B cell (primary cell): Measurements from ENCODE around the gene MTFR2. TPM values are rescaled to one million over a fixed set of nuclear protein-coding genes. Genes with fewer than 3 reads are reported as not detected.

Source experiments
- ATAC-seq: fragments of 200-7000 bp; cut with Tn5 transposase; one replicate; pipeline ENCODE4 v1.10.0; 2021; ENCODE audit warnings: low read depth, mild to moderate bottlenecking, moderate number of reproducible peaks, moderate library complexity
- CTCF ChIA-PET: fragments of 350-600 bp; sonication (Branson Sonifier 250); formaldehyde crosslinking; loops from one replicate; lab custom pipeline; 2021; ENCODE audit warnings: antibody characterized with exemption, inconsistent platforms; lab: Charles Lee
- POLR2A ChIA-PET: fragments of 350-600 bp; sonication (Branson Sonifier 250); formaldehyde crosslinking; loops from one replicate; lab custom pipeline; 2021; ENCODE audit warnings: antibody characterized with exemption; lab: Charles Lee
- DNase-seq: peaks from one replicate; pipeline ENCODE4 v3.0.0; 2013
- H2AFZ ChIP-seq: 2 replicates; pipeline ENCODE4 v1.6.1; 2012; ENCODE audit warnings: mild to moderate bottlenecking, low read depth, low read length; ENCODE audit not compliant: insufficient read depth, poor library complexity, severe bottlenecking
- H3K27ac ChIP-seq, 2 donors: 1 replicate in 1 of 2; 2 replicates in 1 of 2; pipeline ENCODE4 v1.5.1; 2012 to 2013; ENCODE audit warnings: low read length in 2 of 2, mild to moderate bottlenecking in 2 of 2, moderate library complexity in 1 of 2
- H3K27me3 ChIP-seq, 4 experiments: fragments of 200-600 bp in 1 of 4; sonication (generic) in 1 of 4; replicated peaks in 1 of 4; 1 replicate in 2 of 4; 2 replicates in 2 of 4; pipeline versions ENCODE4 v1.6.1 to v1.7.0; 2013 to 2016; ENCODE audit warnings: low read length in 3 of 4, mild to moderate bottlenecking in 2 of 4, mixed read lengths in 1 of 4, moderate library complexity in 1 of 4; ENCODE audit not compliant: insufficient read depth in 4 of 4, control insufficient read depth in 3 of 4; ENCODE audit errors: control extremely low read depth in 1 of 4
- H3K36me3 ChIP-seq, 2 experiments: replicated peaks in 1 of 2; 1 replicate in 1 of 2; 2 replicates in 1 of 2; pipeline versions ENCODE4 v1.6.1 to v1.7.1; 2013; ENCODE audit warnings: low read length in 1 of 2; ENCODE audit not compliant: insufficient read depth in 2 of 2, control insufficient read depth in 1 of 2; ENCODE audit errors: control extremely low read depth in 1 of 2, extremely low read depth in 1 of 2
- H3K4me1 ChIP-seq, 2 donors: fragments of 200-600 bp in 1 of 2; sonication (generic) in 1 of 2; 1 replicate in 1 of 2; 2 replicates in 1 of 2; pipeline versions ENCODE4 v1.5.1 to v1.6.1; 2013 to 2017; ENCODE audit warnings: low read length in 2 of 2; ENCODE audit not compliant: control insufficient read depth in 2 of 2, insufficient read depth in 2 of 2
- H3K4me2 ChIP-seq: replicated peaks from 2 replicates; pipeline ENCODE3; 2012; ENCODE audit warnings: mild to moderate bottlenecking, low read depth, low read length; ENCODE audit not compliant: poor library complexity, severe bottlenecking
- H3K4me3 ChIP-seq, 5 experiments: fragments of 200-600 bp in 1 of 5; sonication (generic) in 1 of 5; 1 replicate in 3 of 5; 2 replicates in 2 of 5; pipeline versions ENCODE4 v1.5.1 to v1.7.0; 2011 to 2016; ENCODE audit warnings: low read length in 4 of 5, mild to moderate bottlenecking in 4 of 5, low read depth in 2 of 5, control low read depth in 1 of 5, moderate library complexity in 1 of 5; ENCODE audit not compliant: insufficient read depth in 1 of 5; ENCODE audit errors: control extremely low read depth in 1 of 5, extremely low read depth in 1 of 5
- H3K79me2 ChIP-seq: fragments of 200-600 bp; sonication (generic); one replicate; pipeline ENCODE4 v1.6.0; 2016; ENCODE audit warnings: low read length; ENCODE audit not compliant: control insufficient read depth, insufficient read depth
- H3K9ac ChIP-seq: fragments of 200-600 bp; sonication (generic); 2 replicates; pipeline ENCODE4 v1.6.1; 2017; ENCODE audit warnings: mild to moderate bottlenecking, low read length, moderate library complexity
- H3K9me3 ChIP-seq, 3 donors: one replicate each; pipeline versions ENCODE4 v1.6.1 to v1.7.1; 2013; ENCODE audit warnings: low read length in 2 of 3; ENCODE audit not compliant: control insufficient read depth in 2 of 3, insufficient read depth in 1 of 3; ENCODE audit errors: control extremely low read depth in 1 of 3
- H4K20me1 ChIP-seq: 2 replicates; pipeline ENCODE4 v1.6.0; 2012; ENCODE audit warnings: mild to moderate bottlenecking, low read length; ENCODE audit not compliant: insufficient read depth, control insufficient read depth, poor library complexity, severe bottlenecking
- H3K27ac Mint-ChIP-seq: one replicate; pipeline ENCODE4 v1.8.0; 2021; ENCODE audit warnings: mixed read lengths
- H3K27me3 Mint-ChIP-seq: one replicate; pipeline ENCODE4 v1.8.0; 2021; ENCODE audit warnings: mixed read lengths
- H3K4me1 Mint-ChIP-seq: one replicate; pipeline ENCODE4 v1.8.0; 2021; ENCODE audit warnings: mixed read lengths
- H3K4me3 Mint-ChIP-seq: one replicate; pipeline ENCODE4 v1.8.0; 2021; ENCODE audit warnings: mixed read lengths
- H3K9me3 Mint-ChIP-seq: one replicate; pipeline ENCODE4 v1.8.0; 2022; ENCODE audit warnings: mixed read lengths; ENCODE audit not compliant: insufficient read depth
- CTCF ChIP-seq: fragments of 200-600 bp; IDR thresholded peaks from one replicate; pipeline ENCODE4 v1.8.0; 2022; ENCODE audit warnings: antibody characterized with exemption, mild to moderate bottlenecking
- EZH2 ChIP-seq: IDR thresholded peaks from 2 replicates; pipeline ENCODE4 v1.6.1; 2012; ENCODE audit warnings: borderline replicate concordance, low read depth, mild to moderate bottlenecking, moderate library complexity, low read length; ENCODE audit not compliant: insufficient read depth, poor library complexity, severe bottlenecking
- WGBS: methylation state at CpG from one replicate; pipeline ENCODE4 v1.1.5; 2013; ENCODE audit warnings: missing lambda C conversion rate; ENCODE audit not compliant: insufficient coverage; 5-methylcytosine and 5-hydroxymethylcytosine counted together
- intact Hi-C: fragments of 100-400 bp; cut with micrococcal nuclease; formaldehyde crosslinking; loops from one replicate; pipeline ENCODE4 v1.10.0; 2022
- polyA plus RNA-seq: library from polyadenylated mRNA; depleted of rRNA; stranded (reverse); fragments of >200 nt; gene quantifications from 2 replicates; pipeline ENCODE4 v1.2.3, GENCODE V29; 2012
- total RNA-seq, 2 donors: library from RNA; stranded (reverse); fragments of 120-200 nt in 1 of 2; gene quantifications; 1 replicate in 1 of 2; 2 replicates in 1 of 2; pipeline versions ENCODE4 v1.2.3 to v1.2.4, GENCODE V29; 2013 to 2022

The MTFR2 gene
- total and polyA plus RNA-seq, 2 donors (not counting 1 experiment from before 2014, with no cell fraction given): 2.0 to 3.9 TPM

- POLR2A ChIA-PET: interaction anchor here (0.7 to 3.4 kb wide), 5 partner anchors 32 to 791 kb away, joined by 3 to 27 read pairs (median 4); partner anchors contain the start of genes AHI1 and MTFR2
- CTCF ChIA-PET: interaction anchor here (1.0 to 3.7 kb wide), 5 partner anchors 15 to 838 kb away, joined by 3 to 18 read pairs (median 5); partner anchors contain the start of gene MTFR2
- Histone ChIP-seq H3K4me1 (peaks cover 46 to 55% of the 10 kb centered on the region in 2 donors), H3K27ac (peak overlapping the region; percentile 99 to 100), H4K20me1 (peaks cover 49% of the 10 kb centered on the region), H3K79me2 (peaks cover 59% of the 10 kb centered on the region), H3K9ac (peak overlapping the region; percentile 100), H3K4me2 (peak overlapping the region; percentile 90), H3K4me3 (peak overlapping the region; percentile 93 to 100 (median 99)), H3K27me3 (no peaks in the 10 kb centered on the region), H2AFZ (no peak overlapping the region), H3K9me3 (no peaks in the 10 kb centered on the region), H3K36me3 (peaks cover 3 to 9% of the 10 kb centered on the region in 2 experiments)
- Mint-ChIP-seq H3K27me3 (no peaks in the 10 kb centered on the region), H3K4me1 (peaks cover 53% of the 10 kb centered on the region), H3K4me3 (peak overlapping the region; percentile 98), H3K9me3 (no peaks in the 10 kb centered on the region), H3K27ac (peak overlapping the region; percentile 100)
- peak; percentile 39 for ATAC-seq
- peak; percentile 96 for DNase-seq
- intact Hi-C loops: loop anchor here (1.0 to 10.0 kb wide), 8 partner anchors 38 to 1579 kb away; partner anchors contain the start of genes AHI1, HBS1L, MTFR2 and MYB
- TF ChIP-seq CTCF: peak; percentile 18
- TF ChIP-seq EZH2: no peak
- WGBS: under 1% methylated on average over 33 of the region's 34 CpGs
Observed at GRCh38 chr6:136288566-136289326, 38.6 kb upstream of the MTFR2 start.
